ENCODE measurements around the gene TIGD4.
"Not testable (repeated sequence)": the region's sequence is repeated elsewhere in the genome, so short reads cannot be mapped to it uniquely, and the experiment has no call there.

Gene TIGD4

GRCh38 chr4:152784490-152785350, 5.2 kb upstream of the TIGD4 start:
- no peak for DNase-seq (ENCODE audit: low read depth in 2 of 2, low spot score in 1 of 2)

GRCh38 chr4:152780267-152780778, 793 bp upstream of the TIGD4 start:
- DNase-seq (ENCODE audit: low read depth in 2 of 2, low spot score in 1 of 2), result no peak

DNA sequence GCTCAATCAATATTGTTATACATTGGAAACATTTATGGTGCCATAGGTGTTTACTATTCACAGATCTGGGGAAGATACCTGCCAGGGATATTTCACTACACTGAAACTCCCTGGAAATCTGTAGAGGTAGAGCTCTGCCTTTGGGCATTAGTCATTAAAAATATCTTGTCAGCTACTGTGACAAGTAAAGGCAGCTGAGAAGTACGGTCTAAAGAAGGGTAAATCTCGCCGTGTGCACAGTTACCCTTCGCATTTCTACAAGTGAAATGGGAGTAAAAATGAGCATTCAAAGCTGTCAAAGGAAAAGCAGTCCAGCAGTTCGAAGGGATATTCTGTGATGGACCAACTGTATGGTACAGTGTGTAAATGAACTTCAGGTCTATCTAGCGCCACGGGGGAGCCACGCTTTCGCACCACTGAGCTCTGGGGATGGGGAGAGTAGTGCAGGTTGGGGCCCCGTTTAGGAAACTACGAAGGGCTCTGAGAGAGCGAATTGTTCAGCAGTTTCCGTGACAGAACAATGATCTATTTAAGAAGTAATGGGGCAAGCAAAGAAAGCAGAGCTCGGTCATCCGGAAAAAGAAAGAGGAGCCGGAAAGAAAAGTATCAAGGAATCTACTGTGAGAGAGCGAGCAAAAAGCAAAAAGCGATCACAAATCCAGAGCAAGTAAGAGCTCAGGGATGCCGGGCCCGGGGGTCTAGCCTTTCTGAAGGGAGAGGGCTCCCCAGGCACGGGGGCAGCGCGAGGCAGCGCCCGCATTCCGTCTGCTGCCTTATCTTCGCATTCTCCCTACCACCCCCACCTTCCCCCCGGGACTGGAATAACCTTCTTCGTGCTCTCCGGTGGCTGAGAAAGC, 646 bp downstream of the TIGD4 start:
- DNase-seq (ENCODE audit: low read depth in 2 of 2, low spot score in 1 of 2), result no peak

DNA sequence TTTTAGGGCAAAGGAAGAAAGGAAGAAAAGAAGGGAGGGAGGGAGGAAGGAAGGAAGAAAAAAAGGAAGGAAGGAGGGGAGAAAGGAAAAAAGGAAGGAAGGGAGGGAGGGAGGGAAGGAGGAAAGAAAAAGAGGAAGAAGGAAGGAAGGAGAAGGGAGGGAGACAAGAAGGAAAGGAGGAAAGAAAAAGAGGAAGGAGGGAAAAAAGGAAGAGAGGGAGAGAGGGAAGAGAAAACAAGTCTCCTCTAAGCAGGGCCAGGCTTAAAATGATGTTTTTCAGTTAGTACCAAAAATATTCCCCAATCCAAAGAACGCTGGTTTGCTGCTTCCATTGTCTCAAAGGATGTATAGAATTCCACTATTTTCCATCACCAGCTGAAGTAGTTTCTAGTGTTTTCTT, 2.0 kb downstream of the TIGD4 start:
- DNase-seq (ENCODE audit: low read depth in 2 of 2, low spot score in 1 of 2), result no peak

DNA sequence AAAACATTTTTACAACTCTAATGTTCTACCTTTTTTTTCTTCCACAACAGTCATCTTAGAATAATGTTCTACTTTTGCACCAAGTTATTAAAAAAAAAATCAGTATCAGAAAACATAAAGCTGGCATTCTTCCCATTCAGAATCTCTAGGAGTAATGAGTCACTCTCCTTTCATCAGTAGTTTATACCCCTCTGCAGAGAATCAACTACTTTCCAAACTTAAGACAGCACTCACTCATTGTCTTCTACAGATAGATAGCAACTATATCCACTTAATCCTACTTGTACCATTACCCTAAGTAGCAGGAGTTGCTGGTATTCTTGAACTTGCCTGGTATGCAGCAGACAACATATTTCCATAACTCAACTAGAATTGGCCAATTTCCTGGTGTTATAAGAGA, 3.2 kb downstream of the TIGD4 start:
- no peak for DNase-seq (ENCODE audit: low read depth in 2 of 2, low spot score in 1 of 2)

DNA sequence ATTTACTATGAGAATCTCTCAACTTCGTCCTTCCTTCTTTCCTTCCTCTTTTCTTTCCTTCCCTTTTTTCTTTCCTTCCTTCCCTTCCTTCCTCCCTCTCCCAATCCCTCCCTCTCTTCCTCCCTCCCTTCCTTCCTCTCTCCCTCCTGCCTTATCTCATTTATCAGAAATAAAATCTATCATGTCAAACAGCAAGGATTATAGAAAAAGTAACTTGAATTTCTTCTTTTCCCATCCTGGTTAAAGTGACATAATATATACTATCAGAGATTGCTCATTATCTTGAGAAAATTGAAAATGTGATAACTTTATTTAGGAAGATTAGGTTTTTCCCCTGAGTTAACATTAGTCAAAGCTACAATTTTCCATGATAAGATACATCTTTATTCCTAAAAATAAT, 5.6 kb downstream of the TIGD4 start:
- no peak for DNase-seq (ENCODE audit: low read depth in 2 of 2, low spot score in 1 of 2)

DNA sequence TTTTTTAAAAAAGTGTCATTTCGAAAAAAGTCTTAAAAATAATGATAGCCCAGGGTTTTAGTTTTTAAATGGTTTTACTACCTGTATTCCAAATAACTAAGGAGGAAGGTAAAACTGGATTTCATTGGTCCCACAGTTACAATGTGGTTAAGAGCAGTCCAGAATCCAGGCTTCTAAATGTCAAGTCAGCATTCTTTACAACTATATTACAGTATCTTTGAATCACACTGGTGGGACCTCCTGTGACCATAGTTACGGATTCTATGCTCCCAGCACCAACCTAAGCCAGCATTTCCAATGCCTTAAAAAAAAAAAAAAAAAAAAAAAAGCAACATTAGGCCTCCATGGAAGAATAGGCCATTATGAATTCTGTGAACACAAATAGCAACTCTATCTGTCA, 6.2 kb downstream of the TIGD4 start:
- DNase-seq (ENCODE audit: low read depth in 2 of 2, low spot score in 1 of 2), result no peak

- no peak for DNase-seq (ENCODE audit: low read depth in 2 of 2, low spot score in 1 of 2)
Measured at GRCh38 chr4:152771741-152772533, 7.6 kb downstream of the TIGD4 start.

DNA sequence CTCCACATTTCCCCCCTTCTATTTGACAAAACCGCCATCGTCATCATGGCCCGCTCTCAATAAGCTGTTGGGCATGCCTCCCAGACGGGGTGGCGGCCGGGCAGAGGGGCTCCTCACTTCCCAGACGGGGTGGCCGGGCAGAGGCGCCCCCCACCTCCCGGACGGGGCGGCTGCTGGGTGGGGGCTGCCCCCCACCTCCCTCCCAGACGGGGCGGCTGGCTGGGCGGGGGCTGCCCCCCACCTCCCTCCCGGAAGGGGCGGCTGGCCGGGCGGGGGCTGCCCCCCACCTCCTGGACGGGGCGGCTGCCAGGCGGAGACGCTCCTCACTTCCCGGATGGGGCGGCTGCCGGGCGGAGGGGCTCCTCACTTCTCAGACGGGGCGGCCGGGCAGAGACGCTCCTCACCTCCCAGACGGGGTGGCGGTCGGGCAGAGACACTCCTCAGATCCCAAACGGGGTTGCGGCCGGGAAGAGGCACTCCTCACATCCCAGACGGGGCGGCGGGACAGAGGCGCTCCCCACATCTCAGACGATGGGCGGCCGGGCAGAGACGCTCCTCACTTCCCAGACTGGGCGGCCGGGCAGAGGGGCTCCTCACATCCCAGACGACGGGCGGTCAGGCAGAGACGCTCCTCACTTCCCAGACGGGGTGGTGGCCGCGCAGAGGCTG, 14.3 kb downstream of the TIGD4 start:
- DNase-seq (ENCODE audit: low read depth in 2 of 2, low spot score in 1 of 2), result not testable (repeated sequence)

DNA sequence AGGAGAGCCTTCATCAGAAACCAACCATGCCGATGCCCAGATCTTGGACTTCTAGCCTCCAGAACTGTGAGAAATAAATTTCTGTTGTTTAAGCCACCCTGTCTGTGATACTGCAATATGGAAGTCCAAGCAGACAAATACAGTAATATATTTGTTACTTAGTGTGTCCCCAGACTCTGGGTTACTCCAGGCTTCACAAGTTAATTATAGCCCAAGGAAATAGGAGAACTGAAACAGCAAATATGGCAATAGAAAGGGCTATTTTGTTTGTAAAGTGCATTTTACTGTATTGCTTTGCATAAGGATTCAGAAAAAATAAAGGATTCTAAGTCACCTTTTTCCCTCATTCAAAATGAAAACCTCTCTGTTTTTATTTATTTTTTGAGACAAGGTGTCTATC, 15.7 kb downstream of the TIGD4 start:
- no peak for DNase-seq (ENCODE audit: low read depth in 2 of 2, low spot score in 1 of 2)

DNA sequence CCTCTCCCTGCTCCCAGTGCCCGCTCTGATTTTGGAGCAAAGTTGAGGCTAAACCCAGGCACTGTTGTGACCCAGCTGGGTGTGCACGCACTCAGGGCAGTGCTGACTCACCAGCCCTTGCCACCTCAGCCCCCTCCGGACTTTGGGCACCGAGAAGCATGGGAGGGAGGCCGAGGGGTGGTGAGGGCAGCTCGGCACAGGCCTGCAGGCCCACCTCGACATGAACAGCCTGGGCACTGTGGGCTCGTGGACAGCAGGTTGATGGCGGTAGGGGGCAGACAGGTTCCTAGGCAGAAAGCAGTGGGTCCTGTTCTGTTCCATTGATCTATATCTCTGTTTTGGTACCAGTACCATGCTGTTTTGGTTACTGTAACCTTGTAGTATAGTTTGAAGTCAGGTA, 30.9 kb downstream of the TIGD4 start:
- no peak for DNase-seq (ENCODE audit: low read depth in 2 of 2, low spot score in 1 of 2)

GRCh38 chr4:152747444-152747843, 32.1 kb downstream of the TIGD4 start:
- no peak for DNase-seq (ENCODE audit: low read depth in 2 of 2, low spot score in 1 of 2)

- DNase-seq (ENCODE audit: low read depth in 2 of 2, low spot score in 1 of 2), result no peak
Measured at GRCh38 chr4:152738827-152739226, 40.7 kb downstream of the TIGD4 start.

DNA sequence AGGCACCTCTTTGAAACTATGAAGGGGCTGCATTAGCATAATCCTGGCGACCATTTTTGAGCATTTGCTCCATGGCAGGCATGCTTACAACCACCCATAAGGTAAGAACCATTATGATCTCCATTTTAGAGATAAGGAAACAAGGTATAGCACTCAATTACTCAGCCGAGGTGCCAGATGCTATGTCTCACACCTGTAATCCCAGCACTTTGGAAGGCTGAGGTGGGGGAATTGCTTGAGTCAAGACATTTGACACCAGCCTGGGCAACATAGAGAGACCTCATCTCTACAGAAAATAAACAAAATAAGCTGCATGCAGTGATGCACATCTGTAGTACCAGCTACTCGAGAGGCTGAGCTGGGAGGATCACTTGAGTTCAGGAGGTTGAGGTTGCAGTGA, 43.6 kb downstream of the TIGD4 start:
- no peak for DNase-seq (ENCODE audit: low read depth in 2 of 2, low spot score in 1 of 2)

- DNase-seq (ENCODE audit: low read depth in 2 of 2, low spot score in 1 of 2), result no peak
Measured at GRCh38 chr4:152735396-152735859, 44.1 kb downstream of the TIGD4 start.

GRCh38 chr4:152734699-152735050, 44.9 kb downstream of the TIGD4 start:
- DNase-seq (ENCODE audit: low read depth in 2 of 2, low spot score in 1 of 2), result no peak

DNA sequence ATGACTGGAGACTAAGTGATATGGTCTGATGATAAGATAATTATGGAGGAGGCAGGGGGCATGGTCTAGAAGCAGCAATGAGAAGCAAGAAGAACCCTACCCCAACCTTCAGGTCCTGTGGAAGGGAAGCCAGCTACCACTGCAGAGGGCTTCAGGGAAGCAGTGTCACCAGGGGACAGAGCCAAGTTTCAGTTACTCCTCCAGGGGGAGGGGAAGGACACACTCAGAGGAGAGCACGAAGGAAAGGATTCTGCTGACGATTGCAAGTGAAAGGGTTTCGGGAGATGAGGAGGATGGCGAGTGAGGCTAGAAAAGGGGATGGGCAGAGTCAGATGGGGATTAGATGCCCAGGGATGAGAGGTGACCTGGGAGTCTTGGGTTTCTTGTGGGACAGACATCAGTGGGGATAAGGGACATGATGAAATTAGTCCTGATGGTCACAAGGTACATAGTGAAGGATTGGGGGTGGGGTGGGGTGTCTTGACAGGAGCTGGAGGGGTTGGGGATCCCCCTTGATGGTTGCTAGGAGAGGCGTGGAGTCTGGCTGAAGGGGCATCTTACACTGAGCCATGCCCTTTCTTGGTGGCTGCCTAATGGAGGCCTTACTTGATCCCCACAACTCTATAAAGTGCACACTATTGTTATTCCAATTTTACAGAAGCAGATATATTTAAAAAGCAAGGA, 45.4 kb downstream of the TIGD4 start:
- DNase-seq (ENCODE audit: low read depth in 2 of 2, low spot score in 1 of 2), result no peak

DNA sequence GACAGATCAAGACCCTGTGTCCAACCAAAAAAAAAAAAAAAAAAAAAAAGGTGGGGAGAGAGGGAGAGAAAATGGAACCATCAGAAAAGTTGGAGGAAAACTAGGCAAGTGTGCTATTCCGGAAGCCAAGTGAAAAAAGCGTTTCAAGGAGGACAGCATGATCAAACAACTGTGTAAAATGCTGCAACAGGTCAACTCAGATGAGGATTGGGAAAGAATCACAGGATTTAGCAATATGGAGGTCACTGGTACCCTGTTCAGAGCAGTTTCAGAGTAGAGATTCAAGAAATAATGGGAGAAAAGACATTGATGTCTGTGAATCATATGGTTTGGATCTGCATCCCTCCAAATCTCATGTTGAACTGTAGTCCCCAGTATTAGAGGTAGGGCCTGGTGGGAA, 47.5 kb downstream of the TIGD4 start:
- DNase-seq (ENCODE audit: low read depth in 2 of 2, low spot score in 1 of 2), result no peak

- no peak for DNase-seq (ENCODE audit: low read depth in 2 of 2, low spot score in 1 of 2)
Measured at GRCh38 chr4:152729466-152729865, 50.1 kb downstream of the TIGD4 start.

GRCh38 chr4:152728343-152728742, 51.2 kb downstream of the TIGD4 start:
- no peak for DNase-seq (ENCODE audit: low read depth in 2 of 2, low spot score in 1 of 2)

Data from stimulated activated CD8-positive, alpha-beta memory T cell treated with anti-CD3 and anti-CD28 coated beads, Interleukin-4, amount 100 ng/mL, for 4 hours (primary cell).